Measurements from ENCODE around the gene TTL.

Gene TTL

DNA sequence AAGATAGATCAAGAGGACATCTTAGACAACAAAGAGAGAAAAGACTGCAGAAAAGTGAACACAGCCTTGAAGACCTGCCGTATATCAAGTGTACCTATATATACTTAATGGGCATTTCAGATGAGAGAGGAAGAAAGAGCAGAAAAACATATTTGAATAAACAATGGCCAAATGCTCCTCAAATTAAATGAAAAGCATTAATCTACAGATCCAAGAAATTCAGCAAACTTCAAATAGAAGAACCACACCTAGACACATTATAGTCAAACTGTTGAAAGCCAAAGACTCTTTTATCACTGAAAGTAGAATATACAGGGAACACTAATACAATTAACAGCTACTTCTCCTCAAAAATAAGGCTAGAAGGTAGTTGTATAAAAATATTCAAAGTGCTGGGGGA, 18.7 kb upstream of the TTL start:
- no peaks in the 10 kb centered on the region for H3K36me3 ChIP-seq (ENCODE audit: control insufficient read depth, insufficient read depth, low read length)
- no peak for DNase-seq (ENCODE audit: extremely low read depth, insufficient read length)
- no peak overlapping the region for H3K4me3 ChIP-seq (replicated peaks; ENCODE audit: low read depth, low read length)
- TF ChIP-seq, protein P1, sequence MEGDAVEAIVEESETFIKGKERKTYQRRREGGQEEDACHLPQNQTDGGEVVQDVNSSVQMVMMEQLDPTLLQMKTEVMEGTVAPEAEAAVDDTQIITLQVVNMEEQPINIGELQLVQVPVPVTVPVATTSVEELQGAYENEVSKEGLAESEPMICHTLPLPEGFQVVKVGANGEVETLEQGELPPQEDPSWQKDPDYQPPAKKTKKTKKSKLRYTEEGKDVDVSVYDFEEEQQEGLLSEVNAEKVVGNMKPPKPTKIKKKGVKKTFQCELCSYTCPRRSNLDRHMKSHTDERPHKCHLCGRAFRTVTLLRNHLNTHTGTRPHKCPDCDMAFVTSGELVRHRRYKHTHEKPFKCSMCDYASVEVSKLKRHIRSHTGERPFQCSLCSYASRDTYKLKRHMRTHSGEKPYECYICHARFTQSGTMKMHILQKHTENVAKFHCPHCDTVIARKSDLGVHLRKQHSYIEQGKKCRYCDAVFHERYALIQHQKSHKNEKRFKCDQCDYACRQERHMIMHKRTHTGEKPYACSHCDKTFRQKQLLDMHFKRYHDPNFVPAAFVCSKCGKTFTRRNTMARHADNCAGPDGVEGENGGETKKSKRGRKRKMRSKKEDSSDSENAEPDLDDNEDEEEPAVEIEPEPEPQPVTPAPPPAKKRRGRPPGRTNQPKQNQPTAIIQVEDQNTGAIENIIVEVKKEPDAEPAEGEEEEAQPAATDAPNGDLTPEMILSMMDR (IDR thresholded peaks at IDR 0.05; ENCODE audit: insufficient read depth, low read length, poor library complexity, severe bottlenecking) = no peak
- no peaks in the 10 kb centered on the region for H3K27me3 ChIP-seq (replicated peaks; ENCODE audit: control insufficient read depth, insufficient read depth, low read length)

DNA sequence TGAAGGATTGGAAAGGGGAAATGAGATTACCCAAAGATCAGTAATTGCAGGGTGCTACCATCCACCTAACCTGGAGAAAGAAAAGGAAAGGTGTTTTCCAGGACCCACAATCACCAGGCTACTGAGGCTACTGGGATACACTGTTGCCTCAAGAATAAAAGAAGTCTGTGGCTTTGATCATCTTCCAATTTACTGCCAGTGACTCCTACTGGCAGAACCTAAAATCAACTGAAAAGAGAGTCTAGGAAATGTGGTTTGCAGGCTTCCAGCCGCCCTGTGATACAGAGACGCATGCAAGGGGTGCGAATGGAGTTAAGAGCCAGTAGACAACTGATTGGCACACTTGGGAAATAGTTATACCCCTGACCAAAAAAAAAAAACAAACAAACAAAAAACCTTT, 16.6 kb upstream of the TTL start:
- TF ChIP-seq, protein P1 (IDR thresholded peaks at IDR 0.05; ENCODE audit: insufficient read depth, low read length, poor library complexity, severe bottlenecking) = no peak
- no peak for DNase-seq (ENCODE audit: extremely low read depth, insufficient read length)
- no peaks in the 10 kb centered on the region for H3K27me3 ChIP-seq (replicated peaks; ENCODE audit: control insufficient read depth, insufficient read depth, low read length)

GRCh38 chr2:112472547-112473263, 9.3 kb upstream of the TTL start:
- TF ChIP-seq, protein P1 (IDR thresholded peaks at IDR 0.05; ENCODE audit: insufficient read depth, low read length, poor library complexity, severe bottlenecking) = no peak
- Histone ChIP-seq H3K36me3 (ENCODE audit: control insufficient read depth, insufficient read depth, low read length) (no peaks in the 10 kb centered on the region), H3K4me3 (replicated peaks; ENCODE audit: low read depth, low read length) (no peak overlapping the region), H3K27me3 (replicated peaks; ENCODE audit: control insufficient read depth, insufficient read depth, low read length) (no peaks in the 10 kb centered on the region)
- DNase-seq (ENCODE audit: extremely low read depth, insufficient read length) = no peak

More for the DNA sequence above, 16.6 kb upstream of the TTL start:
- Histone ChIP-seq H3K4me3 (replicated peaks; ENCODE audit: low read depth, low read length) (no peak overlapping the region), H3K36me3 (ENCODE audit: control insufficient read depth, insufficient read depth, low read length) (no peaks in the 10 kb centered on the region)

GRCh38 chr2:112474844-112475486, 7.0 kb upstream of the TTL start:
- H3K36me3 ChIP-seq (ENCODE audit: control insufficient read depth, insufficient read depth, low read length) = no peaks in the 10 kb centered on the region
- no peak overlapping the region for H3K4me3 ChIP-seq (replicated peaks; ENCODE audit: low read depth, low read length)
- DNase-seq (ENCODE audit: extremely low read depth, insufficient read length) = no peak
- H3K27me3 ChIP-seq (replicated peaks; ENCODE audit: control insufficient read depth, insufficient read depth, low read length) = no peaks in the 10 kb centered on the region
- TF ChIP-seq, protein P1 (IDR thresholded peaks at IDR 0.05; ENCODE audit: insufficient read depth, low read length, poor library complexity, severe bottlenecking) = no peak

GRCh38 chr2:112476434-112476833, 5.5 kb upstream of the TTL start:
- TF ChIP-seq, protein P1 (IDR thresholded peaks at IDR 0.05; ENCODE audit: insufficient read depth, low read length, poor library complexity, severe bottlenecking) = no peak
- DNase-seq (ENCODE audit: extremely low read depth, insufficient read length) = no peak
- Histone ChIP-seq H3K27me3 (replicated peaks; ENCODE audit: control insufficient read depth, insufficient read depth, low read length) (no peaks in the 10 kb centered on the region), H3K4me3 (replicated peaks; ENCODE audit: low read depth, low read length) (no peak overlapping the region), H3K36me3 (ENCODE audit: control insufficient read depth, insufficient read depth, low read length) (no peaks in the 10 kb centered on the region)

All from GM06990 (cell line).